NCI-H1092 (cell line): ENCODE data around the gene ENTPD1.
"Not testable (repeated sequence)": the region's sequence is repeated elsewhere in the genome, so short reads cannot be mapped to it uniquely, and the experiment has no call there.

Experiments
- DNase-seq: peaks from one replicate; lab custom pipeline; 2025; lab: John Stamatoyannopoulos, UW

The ENTPD1 gene

DNA sequence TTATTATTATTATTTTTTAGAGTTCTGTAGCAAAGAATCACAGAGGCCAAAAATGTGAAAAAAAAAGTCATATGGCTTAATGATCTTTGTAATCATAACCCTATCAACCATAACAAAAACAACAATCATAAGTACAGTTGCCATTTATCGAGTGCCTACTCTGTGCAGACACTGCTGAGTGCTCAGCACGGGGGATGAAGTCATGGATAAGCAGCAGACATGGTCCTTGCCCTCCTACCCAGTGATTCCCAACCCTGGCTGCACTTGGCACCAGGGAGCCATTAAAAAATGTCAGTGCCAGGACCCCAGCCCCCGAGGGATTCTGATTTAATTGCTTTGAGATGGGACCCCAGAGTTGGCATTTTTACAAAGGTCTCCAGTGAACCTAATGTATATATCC lies 38.2 kb downstream of the ENTPD1 start:
- DNase-seq = no peak

DNA sequence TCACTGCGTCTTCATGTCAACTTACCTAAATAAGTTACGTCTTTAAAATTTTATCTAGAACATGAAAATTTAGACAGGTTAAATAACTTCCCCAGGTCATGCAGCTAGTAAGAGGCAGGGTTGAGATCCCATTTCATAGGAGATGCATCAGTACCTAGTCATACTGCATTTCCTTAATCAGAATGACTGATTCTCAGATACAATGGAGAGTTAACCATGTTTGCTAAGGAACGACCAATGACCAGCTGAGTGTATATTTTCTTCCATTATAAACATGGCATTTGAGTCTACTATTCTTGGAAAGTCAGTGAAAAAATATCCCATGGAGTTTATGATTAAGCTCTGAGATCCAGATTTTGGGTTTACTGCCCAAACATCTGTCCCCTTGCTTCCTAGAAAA lies 39.6 kb downstream of the ENTPD1 start:
- no peak for DNase-seq

GRCh38 chr10:95796504-95796903 lies 40.5 kb downstream of the ENTPD1 start:
- DNase-seq = no peak

- DNase-seq = no peak
These were observed 42.3 kb downstream of the ENTPD1 start for GRCh38 chr10:95798096-95798855.

DNA sequence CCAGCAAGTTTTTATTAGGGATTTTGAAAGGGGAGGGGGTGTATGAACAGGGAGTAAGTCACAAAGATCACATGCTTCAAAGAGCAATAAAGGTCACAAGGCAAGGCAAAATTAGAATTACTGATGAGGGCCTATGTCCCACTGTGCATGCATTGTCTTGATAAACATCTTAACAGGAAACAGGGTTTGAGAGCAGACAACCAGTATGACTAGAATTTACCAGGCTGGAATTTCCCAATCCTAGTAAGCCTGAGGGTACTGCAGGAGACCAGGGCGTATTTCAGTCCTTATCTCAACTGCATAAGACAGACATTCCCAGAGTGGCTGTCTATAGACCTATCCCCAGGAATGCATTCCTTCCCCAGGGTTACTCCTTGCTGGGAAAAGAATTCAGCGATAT lies 44.3 kb downstream of the ENTPD1 start:
- not testable (repeated sequence) for DNase-seq

- not testable (repeated sequence) for DNase-seq
These were observed 50.9 kb downstream of the ENTPD1 start for GRCh38 chr10:95806687-95807380.

DNA sequence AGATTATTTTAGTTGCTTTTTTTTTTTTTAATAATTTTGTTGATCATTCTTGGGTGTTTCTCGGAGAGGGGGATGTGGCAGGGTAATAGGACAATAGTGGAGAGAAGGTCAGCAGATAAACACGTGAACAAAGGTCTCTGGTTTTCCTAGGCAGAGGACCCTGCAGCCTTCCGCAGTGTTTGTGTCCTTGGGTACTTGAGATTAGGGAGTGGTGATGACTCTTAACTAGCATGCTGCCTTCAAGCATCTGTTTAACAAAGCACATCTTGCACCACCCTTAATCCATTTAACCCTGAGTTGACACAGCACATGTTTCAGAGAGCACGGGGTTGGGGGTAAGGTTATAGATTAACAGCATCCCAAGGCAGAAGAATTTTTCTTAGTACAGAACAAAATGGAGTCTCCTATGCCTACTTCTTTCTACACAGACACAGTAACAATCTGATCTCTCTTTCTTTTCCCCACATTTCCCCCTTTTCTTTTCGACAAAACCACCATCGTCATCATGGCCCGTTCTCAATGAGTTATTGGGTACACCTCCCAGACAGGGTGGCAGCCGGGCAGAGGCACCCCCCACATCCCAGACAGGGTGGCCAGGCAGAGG lies 52.8 kb downstream of the ENTPD1 start:
- not testable (repeated sequence) for DNase-seq

- no peak for DNase-seq
These were observed 53.6 kb downstream of the ENTPD1 start for GRCh38 chr10:95809370-95810197.

DNA sequence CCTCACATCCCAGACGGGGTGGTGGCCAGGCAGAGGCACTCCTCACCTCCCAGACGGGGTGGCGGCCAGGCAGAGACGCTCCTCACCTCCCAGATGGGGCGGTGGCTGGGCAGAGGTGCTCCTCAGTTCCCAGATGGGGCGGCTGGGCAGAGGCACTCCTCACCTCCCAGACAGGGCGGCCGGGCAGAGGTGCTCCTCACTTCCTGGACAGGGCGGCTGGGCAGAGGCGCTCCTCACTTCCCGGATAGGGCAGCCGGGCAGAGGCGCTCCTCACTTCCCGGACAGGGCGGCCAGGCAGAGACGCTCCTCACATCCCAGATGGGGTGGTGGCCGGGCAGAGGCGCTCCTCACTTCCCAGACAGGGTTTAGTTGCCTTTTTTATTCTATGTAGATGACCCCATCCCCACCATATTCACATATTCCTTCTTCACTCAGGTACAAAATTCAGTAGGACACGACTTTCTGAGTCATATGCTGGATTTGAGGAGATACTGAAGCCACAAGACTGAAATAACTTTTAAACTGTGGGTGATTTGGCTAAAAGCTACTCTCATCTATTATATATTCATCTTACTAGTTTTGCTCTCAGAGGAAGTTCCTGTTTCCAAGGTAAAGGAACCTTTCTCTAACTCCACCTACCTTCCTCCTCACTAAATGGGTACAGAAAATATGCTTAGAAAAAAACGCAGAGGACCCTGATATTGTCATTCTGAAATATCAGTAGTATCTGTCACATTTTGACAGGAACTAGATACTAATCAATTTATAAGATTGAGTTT lies 54.4 kb downstream of the ENTPD1 start:
- DNase-seq = no peak

GRCh38 chr10:95813054-95813685 lies 57.2 kb downstream of the ENTPD1 start:
- DNase-seq = no peak

GRCh38 chr10:95814011-95814727 lies 58.2 kb downstream of the ENTPD1 start:
- no peak for DNase-seq

GRCh38 chr10:95815133-95815532 lies 59.2 kb downstream of the ENTPD1 start:
- DNase-seq = no peak

DNA sequence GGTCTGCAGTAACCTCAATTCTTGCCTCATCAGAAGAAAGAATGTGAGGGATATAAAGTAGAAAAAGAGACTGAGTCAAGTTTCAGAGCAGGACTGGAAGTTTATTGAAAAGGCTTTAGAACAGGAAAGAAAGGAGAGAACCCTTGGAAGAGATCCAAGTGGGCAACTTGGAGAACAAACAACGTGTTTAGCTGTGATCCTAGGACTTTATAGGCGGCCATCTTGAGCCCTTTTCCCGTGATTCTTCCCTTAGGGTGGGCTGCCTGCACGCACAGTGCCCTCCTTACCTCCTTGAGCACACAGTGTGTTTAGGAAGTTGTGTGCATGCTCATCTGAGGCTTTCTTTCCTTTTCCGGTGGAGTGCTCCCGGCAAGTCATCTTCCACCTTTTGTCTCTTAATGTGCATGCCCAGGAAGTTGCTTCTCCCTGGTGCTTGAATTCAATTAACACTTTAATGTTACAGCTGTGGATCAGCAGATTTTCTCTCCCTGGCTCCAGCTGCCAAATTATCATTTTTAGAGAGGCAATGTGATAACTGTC lies 59.8 kb downstream of the ENTPD1 start:
- DNase-seq = no peak

DNA sequence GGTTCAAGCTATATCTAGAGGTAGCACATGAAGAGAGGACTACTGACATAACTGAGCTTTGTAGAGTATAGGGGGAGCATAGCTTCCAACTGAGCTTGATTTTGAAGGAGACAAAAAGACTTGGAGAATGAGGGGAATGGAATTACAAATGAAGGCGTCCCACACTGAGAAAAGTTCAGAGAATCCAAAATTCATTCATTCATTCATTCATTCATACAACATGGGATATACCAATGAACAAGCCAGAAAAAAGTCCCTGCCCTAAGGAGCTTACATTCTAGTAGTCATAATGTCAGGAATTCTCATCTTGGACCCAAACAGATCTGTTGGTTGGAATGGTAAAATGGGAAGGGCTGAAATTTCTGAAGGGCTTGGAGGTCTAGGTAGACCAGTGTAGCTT lies 62.0 kb downstream of the ENTPD1 start:
- DNase-seq = no peak

- DNase-seq = no peak
These were observed 62.7 kb downstream of the ENTPD1 start for GRCh38 chr10:95818668-95819067.

DNA sequence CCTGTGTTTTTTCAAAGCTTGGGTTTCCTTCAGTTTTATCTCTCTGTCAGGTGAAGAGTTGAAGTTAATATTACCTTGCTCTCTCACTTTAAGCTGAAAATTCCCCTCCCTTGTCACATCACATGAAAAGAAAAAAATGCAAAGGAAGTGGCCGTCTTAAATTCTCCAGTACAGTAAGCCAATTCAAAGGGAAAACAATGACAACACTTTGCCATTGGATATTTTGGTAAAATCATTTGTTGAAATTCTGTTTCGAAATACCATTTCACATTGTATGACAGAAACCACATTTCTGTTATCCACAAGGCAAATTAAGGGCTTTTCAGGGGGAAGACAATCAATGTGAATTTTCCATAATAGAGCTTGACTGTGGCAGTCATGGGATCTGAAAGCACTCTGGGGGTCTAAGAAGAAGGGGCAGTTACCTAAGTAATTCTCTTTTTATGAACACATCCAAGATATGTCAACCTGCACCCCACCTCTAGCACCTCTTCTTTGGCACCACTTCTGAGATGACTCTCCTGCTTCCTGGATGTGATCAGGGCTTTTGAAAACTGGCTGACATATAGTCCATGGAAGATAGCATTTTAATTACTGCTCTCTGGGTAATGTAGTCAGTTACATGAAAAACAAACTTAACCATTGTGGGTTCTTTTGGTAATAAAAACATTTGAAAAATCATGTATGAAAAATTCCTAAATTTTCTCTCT lies 63.8 kb downstream of the ENTPD1 start:
- no peak for DNase-seq

- DNase-seq = no peak
These were observed 64.4 kb downstream of the ENTPD1 start for GRCh38 chr10:95820363-95820762.

DNA sequence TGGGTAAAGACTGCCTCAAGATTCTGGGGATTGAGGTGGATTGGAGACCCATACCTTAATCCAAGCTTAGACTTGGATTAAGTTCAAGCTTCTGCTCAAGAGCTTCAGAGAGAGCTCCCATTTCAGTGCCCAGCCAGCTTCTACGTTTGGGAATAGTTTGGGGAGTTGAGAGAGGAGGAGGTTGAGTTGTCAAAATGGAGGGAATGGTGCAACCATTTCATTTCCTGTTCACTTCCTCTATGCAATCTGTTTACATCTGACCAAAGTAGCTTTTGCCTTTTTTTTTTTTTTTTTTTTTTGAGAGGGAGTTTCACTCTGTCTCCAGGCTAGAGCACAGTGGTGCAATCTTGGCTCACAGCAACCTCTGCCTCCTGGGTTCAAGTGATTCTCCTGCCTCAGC lies 65.8 kb downstream of the ENTPD1 start:
- DNase-seq = no peak

DNA sequence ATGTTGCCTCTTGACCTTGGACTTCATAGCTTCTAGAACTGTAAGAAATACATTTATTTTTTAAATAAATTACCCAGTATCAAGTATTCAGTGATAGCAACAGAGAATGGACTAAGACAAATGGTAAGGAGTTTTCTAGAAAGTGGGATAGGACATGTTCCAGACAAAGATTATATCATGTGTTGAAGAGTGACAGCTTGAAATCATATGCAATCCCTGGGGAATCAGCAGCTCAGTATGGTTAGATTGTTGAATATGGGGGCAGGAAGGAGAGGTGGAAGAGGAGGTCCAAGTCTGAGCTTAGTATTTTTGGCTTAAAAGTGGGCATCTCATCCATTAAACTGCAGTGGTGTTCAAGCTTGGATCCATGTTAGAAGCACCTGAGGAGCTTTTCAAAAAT lies 74.1 kb downstream of the ENTPD1 start:
- DNase-seq = no peak
